SW 1271 (cell line): ENCODE data around the gene SPRED2.
"Not testable (repeated sequence)": the region's sequence is repeated elsewhere in the genome, so short reads cannot be mapped to it uniquely, and the experiment has no call there.

Experiments used
- DNase-seq, 2 experiments: peaks; one replicate each; lab custom pipeline; 2025; lab: John Stamatoyannopoulos, UW

The SPRED2 gene

DNA sequence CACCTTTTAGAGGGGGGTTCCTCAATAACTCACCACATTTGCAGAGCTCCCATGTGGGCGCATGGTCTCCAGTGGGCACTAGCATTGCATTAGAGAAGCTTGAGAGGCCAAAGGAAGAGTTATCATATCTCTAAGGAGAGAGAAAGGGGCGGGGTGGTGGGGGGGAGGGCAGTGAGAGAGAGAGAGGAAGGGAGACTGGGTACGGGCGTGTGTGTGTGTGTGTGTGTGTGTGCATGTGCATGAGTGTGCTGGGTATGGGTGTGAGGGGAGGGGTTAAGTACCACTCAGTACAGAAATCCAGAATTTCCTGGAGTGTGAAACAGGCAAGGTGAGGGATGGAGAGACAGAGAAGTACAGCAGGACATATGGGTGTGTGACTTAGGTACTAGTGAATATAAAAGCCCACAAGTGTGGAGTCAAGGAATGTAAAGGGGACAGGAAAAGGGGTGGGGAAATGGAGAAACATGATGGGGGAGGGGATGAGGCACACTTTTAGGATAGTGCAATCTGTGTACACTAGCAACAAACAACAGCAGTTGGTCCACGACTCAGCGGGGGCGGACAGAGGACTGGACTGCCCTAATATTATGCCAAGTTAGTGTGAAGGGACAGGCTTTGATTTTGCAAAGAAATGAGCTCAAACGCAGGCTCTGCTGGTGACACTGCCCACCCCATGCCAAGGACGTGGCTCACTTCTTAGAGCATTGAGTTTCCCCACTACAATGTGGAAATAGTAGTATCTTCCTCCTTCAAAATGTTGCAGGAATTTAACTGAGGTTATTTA, 91.3 kb downstream of the SPRED2 start:
- no peak for DNase-seq

DNA sequence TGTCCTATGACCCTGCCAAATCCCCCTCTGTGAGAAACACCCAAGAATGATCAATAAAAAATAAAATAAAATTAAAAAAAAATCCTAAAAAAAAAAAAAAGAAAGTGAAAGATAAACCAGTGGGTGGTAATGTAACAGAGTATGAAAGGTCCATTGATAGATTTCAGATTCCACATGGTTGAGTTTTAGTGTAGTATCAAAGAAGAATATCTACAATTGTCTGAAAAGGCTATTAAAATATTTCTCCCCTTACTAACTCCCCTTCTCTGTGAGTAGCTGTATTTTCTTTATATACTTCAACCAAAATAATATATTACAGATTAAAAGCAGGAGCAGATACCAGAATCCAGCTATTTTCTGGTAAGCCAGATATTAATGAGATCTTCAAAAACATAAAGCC, 92.8 kb downstream of the SPRED2 start:
- no peak for DNase-seq

DNA sequence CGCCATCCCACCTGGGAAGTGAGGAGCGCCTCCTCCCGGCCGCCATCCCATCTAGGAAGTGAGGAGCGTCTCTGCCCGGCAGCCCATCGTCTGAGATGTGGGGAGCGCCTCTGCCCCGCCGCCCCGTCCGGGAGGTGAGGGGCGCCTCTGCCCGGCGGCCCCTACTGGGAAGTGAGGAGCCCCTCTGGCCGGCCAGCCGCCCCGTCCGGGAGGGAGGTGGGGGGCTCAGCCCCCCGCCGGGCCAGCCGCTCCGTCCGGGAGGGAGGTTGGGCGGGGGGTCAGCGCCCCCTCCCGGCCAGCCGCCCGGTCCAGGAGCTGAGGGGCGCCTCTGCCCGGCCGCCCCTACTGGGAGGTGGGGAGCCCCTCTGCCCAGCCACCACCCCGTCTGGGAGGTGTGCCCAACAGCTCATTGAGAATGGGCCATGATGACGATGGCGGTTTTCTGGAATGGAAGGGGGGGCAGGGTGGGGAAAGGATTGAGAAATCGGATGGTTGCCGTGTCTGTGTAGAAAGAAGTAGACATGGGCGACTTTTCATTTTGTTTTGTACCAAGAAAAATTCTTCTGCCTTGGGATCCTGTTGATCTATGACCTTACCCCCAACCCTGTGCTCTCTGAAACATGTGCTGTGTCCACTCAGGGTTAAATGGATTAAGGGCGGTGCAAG, 93.4 kb downstream of the SPRED2 start:
- DNase-seq = not testable (repeated sequence)

GRCh38 chr2:65337915-65338314, 94.5 kb downstream of the SPRED2 start:
- DNase-seq = not testable (repeated sequence)

DNA sequence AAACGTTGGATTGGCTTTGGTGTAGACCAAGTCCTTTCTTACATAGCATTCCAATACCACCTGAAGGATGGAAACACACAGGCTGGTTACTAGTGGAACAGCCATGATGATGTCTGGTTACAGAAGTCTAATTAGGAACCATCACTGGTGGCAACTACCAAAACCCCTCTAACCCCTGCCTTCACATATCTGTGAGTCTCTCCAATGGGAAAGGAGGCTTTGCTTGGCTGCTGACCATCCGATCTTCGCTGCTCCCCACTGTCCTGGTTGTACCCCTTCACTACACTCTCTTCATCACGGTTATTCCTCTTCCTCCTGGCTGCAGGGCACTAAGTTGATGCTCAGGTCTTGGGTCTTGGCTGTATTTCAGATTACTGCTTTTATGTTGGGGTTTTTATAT, 97.7 kb downstream of the SPRED2 start:
- DNase-seq = no peak

- no peak for DNase-seq
These were observed 100.9 kb downstream of the SPRED2 start for GRCh38 chr2:65331336-65332025.

- DNase-seq = no peak
These were observed 102.9 kb downstream of the SPRED2 start for GRCh38 chr2:65329525-65329924.

DNA sequence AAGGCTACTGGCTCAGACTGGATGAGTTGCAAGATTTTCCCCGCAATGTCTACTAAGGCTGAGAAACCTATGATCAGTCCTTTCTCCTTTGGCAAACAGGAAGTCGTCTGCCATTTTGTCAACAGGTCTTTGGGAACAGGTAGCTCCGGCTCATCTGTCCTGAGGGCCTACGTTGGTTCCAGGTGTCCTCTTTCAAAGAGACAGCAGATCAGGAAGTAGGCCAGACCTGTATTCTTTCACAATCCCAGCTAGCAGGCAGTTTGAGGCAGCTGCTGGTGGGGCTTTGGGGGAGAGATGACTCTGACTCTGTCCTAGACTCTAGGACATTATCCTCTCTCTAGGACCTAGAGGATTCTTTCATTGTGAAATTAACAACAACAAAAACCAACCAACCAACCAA, 106.1 kb downstream of the SPRED2 start:
- DNase-seq = no peak

- no peak for DNase-seq
These were observed 107.3 kb downstream of the SPRED2 start for GRCh38 chr2:65325066-65325465.

DNA sequence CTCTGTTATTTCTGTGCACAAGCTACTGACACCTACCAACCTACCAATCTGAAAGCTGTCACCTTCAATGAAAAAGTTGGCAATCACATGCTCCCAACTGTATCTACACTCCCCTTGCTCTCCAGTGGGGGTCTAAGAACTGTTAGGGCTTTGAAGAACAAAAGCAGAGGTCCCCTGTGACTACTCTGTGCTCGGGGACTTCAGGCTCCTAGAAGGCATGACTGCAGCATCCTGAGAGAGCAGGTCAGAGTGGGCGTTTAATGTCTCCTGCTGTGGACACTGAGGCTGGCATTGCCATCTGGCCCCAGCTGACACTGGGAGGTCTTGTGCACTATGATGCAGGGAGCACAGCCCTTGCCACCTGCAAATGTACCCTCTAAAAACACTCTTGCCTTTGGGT, 111.5 kb downstream of the SPRED2 start:
- DNase-seq = no peak

DNA sequence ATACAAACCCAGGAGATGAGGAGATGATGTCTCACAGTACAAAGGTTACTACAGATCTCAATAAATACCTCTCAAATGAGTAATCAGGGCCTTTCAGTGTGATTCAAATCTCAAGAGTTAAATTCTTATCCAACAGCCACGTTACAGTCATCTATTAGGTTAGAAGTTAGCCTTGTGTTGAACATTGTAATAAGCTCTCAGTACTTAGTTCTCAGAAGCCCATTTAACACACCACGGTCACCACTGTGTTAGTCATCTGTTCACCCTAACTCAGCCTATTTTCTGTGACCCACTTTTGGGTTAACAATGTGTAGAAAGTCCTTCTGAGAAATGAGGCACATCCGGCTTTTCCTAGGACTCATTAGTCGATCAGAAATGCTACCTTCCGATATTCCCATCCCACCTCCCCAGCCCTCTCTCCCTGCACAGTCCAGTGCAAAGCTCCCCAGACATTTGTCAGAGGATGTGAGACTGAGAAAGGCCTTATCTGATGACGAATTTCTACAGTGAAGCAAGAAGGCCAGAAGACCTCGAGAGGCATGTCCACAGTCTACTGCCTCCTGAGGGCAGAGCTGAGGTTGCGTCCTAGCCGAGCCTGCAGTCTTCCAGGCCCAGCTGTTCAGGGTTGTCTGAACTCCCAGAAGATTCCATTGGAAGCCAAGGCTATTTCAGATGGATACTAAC, 112.2 kb downstream of the SPRED2 start:
- peak; percentile 69 to 83 for DNase-seq

DNA sequence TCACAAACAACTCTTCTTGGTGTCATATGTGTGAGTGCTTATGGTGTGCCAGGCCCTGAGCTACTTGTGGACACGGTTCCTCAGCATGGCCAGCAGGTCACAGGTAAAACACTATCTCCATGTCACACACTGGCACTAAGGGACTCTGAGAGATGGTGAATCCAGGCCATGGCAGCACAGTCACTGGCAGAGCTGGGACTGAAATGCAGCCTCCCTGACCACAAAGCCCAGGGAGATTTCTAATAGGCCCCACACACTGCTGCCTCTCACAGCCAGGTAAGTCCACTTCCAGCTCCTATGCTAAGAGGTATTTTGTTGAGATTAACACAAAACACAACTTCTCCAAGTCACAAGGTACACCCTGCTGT, 112.7 kb downstream of the SPRED2 start:
- DNase-seq = no peak

DNA sequence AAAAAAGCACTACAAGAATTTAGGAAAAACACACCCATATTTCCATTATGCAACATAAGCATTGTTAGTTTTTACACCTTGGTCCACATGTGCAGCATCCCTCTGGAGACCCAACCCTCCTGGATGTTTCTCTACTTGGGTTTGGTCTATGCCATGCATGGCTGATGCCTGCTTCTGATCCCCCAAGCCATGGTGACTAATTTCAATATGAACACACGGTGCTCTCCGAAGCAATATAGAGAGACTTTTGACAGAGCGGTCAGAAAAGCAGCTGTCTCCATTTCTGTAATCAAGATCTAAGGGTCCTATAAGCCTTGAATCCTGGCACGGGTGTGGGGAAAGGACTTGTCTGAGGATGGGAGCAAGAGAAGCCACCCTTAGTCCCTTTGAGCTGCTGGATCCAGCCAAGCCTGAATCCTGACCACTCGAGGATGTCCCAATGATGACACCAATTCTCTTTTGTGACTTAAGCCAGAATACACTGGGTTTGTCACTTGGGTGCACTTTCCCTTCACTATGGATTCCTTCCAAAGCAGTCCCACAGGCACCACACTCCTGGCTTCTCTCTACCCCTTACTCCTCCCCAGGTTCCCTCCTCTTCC, 113.2 kb downstream of the SPRED2 start:
- no peak for DNase-seq

GRCh38 chr2:65317841-65318240, 114.6 kb downstream of the SPRED2 start:
- no peak for DNase-seq

GRCh38 chr2:65317351-65317750, 115.0 kb downstream of the SPRED2 start:
- not testable (repeated sequence) for DNase-seq

DNA sequence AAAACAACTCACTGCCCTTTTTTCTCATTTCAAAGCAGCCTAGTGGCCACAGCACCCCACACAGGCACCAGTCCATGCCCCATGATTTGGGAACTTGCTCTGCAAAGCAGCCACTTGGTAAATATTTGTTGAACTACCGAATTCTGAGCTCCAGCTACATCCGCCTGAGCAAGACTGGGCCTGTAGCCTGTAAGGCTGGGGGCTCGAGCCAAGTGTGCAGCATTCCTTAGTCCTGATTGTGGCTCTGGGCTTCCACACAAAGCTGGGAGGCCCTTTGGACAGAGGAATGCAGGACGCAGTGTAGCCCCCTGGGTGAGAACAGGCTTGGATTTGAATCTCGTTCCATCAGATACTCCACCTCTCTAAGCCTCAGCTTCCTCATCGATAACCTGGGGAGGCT, 116.3 kb downstream of the SPRED2 start:
- DNase-seq = no peak

GRCh38 chr2:65314801-65315441, 117.5 kb downstream of the SPRED2 start:
- no peak for DNase-seq

DNA sequence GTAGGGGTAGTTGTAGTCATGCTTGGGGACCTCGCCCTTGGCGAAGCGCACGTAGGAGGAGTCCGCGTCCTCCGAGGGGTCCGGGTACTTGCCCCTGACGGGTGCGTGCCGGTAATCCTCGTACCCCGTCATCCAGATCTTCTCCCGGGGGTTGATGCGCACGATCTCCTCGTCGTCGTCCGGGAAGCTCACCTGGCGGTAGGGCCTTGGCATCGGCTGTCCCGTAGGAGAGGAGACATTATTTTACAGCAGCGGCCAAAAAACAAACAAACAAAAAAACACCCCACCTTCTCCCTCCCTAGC, 118.5 kb downstream of the SPRED2 start:
- DNase-seq = no peak

- DNase-seq = no peak
These were observed 119.1 kb downstream of the SPRED2 start for GRCh38 chr2:65313126-65313953.

DNA sequence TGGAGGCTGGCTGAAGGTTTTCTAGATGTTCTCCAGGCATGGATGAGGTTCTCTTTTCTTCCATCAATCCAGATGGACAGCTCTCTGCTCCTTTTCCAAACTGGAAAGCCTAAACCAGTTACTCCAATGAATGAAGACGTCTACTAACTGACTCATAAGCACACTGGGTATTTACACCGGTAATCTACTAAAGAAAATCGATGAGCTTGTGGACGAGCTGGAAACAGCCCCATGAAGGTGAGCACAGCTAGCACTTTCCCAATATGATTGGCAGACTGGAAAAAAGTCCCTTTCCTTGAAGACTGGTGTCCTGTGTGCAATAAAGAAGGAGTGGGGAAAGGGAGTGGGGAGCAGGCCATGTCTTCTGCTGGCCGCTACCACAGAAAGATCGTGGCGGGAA, 120.8 kb downstream of the SPRED2 start:
- DNase-seq = no peak

DNA sequence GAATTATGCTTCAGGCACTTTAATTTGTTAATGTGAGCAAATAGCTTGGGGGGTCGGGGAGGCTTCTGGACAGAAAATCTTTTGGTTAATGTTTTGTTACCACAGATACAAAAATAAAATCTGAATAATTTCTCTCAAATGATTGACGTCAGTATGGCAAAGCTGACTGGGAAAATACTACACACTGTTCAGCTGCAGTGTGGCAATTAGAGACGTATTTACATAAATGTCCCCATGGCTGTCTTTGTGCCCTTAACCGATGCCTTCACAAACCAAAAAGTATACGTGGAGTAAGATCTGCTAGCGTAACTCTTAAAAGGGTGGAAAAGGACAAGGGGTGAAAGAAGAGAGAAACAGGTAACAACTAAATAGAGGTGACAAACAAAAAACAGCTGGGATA, 121.3 kb downstream of the SPRED2 start:
- no peak for DNase-seq
